ENCODE measurements around the gene SNRPA1.

SNRPA1 gene

DNA sequence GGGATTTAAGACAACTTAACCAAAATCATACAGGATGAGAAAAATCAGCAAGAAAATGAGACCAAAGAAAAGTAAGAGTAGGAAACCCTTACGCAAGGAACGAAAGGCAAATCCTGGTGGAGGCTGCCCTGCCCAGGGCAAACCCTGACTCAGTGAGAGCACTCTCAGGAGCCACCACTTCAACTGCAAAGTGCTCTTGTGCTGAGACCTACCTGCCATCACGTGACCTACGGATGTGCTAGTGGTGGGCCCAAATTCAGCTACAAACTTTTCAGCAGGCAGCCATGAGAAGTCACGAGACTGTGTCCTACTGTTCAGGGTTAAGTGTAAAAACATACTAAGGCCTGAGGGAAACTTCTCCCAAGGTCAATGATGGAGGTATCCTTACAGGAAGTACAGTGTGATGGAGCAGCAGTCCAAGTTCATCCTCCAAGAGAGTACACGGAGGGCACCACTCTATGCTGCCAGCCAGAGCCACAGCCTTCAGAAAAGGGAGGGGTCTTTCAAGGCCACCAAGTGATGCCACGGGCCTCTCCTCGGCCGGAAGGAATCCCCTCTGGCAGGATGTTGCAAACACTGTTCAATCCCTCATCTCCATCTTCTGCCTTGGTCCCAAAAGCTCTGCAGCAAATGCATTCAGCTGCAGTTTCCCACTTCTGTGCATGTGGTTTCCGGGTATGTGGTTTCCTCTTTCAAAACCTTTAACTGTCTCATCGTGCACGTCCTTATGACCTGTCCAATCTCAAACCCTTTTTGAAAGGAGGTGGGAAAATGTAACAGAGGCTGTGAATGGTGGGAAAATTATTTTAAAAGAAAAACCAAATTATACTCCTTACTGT is 52.7 kb downstream of the SNRPA1 start:
- DNase-seq (ENCODE audit: low read depth) = no peak

DNA sequence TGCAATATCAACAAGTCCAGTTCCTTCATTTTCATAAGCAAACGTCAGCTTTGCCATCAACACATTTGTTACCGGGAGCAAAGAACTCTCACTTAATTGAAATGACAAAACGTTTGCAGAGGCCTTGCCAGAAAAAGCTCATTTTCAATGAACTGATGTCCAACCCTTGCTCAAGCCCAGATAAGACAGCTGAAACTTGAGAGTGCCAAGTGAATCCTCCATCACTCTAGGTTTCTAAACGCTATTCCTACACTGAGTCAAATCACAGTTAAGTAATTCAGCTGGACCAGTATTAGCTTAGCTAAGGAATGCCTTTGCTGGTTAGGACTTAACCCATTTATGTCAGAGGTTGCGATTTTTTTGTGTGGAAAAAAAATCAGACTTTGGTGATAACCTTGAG is 54.7 kb downstream of the SNRPA1 start:
- no peak for DNase-seq (ENCODE audit: low read depth)

DNA sequence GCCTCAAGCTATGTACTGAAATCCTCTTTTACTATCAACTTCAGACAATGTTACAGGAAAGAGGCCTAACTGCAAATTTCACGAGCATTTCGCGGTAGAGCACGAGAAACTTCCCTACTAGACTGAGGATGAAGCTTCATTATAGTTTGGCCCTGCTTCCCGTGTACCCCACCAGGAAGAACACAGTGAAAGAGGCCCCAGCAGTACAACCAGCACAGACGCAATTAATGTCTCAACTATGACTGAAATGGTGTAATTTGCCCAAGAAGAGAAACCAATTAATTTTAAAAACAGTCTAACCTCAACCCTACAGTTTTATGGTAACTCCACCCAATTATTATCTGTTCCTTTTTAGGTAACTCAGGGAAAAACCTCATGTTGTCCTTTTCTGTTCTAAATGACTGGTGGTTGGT is 55.3 kb downstream of the SNRPA1 start:
- no peak for DNase-seq (ENCODE audit: low read depth)

DNA sequence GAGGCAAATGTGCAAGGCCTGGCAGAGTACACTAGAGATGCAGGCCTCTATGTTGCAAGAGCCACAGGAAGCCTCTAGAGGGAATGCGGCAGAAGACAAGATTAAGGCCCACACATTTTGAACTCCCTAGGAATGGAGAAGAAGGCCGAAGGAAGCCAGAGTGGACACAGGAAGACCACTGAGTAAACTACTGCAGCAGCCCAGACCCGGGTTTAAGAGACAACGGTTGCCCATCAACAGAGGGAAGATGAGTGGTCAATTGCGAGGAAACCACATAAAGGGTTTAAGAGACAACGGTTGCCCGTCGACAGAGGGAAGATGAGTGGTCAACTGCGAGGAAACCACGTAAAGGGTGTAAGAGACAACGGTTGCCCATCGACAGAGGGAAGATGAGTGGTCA is 57.8 kb downstream of the SNRPA1 start:
- DNase-seq (ENCODE audit: low read depth) = no peak

DNA sequence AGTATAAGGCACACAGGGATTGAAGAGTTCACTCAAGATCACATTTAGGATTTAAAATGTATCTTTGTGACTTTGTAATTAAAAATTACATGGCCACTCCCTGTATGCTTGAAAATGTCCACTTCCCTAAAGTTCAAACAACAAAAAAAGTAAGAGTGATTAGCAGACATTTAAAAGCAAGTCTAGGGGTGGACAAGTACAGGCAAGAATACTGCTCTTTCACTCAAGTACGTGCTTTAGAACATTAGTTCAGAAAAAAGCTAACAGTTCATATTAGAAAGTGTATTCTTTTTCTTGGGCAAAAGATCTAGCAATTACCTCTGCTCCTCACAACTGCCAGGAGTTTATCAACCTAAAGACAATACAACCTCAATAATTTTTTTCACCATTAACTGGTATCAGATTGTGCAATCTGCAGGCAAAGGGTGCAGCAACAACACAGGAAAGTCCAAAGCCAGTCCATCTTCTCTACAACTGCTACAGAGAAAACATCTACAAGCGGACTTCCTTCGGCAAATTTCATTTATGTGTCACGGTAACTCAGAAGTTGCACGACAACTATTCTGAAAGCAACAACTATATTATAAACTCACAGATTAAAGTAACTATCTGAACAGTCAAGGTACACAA is 61.3 kb downstream of the SNRPA1 start:
- DNase-seq (ENCODE audit: low read depth) = no peak

DNA sequence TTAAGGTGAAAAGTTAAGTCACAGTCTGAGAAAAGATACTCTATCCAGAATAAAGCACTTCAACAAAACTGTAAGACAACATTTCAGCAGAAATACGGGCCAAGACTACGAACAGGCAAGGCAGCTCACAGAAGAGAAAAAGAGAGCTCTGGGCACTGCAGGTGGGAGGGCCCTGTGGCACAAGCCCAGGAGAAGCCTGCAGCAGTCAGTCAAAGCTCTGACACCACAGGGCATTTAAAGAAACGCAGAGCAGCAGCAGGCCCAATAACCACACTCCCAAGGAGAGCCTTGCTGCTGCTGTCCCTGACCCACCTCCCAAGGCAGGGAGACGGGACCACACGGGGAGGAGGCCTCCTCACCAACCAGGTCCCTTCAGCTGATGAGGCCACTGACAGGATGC is 62.4 kb downstream of the SNRPA1 start:
- no peak for DNase-seq (ENCODE audit: low read depth)

Data from GM04503 (cell line).